HUDEP-2 (cell line): ENCODE results near the gene RPUSD1.

Source experiments
- DNase-seq, 76 experiments: peaks; one replicate each; lab custom pipeline; 2025; ENCODE audit not compliant: unreplicated experiment in 76 of 76; lab: John Stamatoyannopoulos, UW

The RPUSD1 gene

DNA sequence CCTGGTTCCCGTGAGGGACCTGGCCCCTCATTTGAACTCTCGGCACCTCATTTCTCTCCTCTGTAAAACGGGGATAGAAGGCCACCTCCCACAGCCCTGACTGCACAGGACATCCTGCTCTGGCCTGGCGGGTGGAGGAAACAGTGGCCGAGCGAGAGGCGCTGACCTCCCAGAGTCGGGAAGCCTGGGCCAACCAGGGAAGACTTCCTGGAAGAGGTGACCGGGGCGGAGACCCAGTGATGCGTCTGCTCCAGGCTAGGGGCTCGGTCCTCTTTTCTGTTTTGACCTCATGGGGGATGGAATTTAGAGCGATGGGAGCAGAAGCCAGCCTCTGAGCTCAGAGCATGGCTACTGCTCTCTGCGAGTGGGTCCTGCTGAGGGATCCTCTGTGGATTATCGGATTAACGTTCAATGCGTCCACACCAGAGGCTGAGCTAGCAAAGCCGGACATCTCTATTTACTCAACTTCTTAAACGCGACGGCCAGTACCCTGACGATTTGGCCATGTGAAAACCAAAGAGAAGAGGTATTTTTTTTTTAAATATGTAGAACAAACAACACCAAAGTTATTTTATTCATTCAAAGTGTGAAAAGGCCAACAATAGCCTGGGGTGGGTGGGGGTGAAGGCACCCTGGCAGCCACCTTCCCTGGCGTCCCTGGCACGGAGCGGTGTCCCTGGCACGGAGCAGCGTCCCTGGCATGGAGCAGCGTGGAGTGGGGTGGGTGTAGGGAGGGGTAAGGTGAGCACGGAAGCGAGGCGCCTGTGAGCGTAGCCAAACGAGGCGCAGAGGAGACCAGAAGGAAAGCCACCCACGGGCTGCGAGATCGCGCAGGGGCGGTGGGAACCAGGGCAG lies 36.8 kb downstream of the RPUSD1 start:
- no peak for DNase-seq

DNA sequence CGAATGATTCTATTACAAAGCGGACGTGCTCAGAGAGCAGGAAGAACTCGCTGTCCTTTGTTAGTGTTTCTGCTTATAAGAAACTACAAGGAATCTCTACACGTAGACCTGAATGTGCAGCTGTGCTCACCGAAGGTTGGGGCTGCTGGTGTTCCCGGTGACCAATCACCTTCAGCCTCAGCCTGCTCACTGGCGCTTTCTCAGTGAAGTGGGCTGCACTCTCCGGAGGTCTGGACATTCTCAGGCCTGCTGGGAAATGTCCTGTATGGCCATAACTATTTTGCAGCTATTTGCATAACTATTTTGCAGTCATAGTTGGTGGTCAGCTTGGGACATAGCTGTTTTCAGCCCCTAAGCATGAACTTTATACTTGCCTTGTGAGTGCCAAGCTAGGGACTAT lies 37.7 kb downstream of the RPUSD1 start:
- DNase-seq = no peak

DNA sequence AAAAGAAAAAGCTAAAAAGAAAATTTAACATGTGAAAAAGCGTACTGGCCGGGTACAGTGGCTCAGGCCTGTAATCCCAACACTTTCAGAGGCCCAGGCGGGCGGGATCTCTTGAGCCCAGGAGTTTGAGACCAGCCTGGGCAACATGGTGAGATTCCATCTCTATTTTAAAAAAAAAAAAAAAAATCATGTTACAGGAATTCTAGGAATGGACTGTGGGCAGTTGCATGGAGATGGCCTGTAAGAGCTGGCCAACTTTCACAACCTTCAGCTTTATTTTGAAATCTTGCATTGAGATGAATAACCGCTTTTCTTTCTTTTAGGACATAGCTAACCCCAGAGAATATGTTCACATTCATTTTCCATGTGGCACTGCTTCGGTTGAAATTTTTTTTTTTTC lies 39.2 kb downstream of the RPUSD1 start:
- DNase-seq = no peak

DNA sequence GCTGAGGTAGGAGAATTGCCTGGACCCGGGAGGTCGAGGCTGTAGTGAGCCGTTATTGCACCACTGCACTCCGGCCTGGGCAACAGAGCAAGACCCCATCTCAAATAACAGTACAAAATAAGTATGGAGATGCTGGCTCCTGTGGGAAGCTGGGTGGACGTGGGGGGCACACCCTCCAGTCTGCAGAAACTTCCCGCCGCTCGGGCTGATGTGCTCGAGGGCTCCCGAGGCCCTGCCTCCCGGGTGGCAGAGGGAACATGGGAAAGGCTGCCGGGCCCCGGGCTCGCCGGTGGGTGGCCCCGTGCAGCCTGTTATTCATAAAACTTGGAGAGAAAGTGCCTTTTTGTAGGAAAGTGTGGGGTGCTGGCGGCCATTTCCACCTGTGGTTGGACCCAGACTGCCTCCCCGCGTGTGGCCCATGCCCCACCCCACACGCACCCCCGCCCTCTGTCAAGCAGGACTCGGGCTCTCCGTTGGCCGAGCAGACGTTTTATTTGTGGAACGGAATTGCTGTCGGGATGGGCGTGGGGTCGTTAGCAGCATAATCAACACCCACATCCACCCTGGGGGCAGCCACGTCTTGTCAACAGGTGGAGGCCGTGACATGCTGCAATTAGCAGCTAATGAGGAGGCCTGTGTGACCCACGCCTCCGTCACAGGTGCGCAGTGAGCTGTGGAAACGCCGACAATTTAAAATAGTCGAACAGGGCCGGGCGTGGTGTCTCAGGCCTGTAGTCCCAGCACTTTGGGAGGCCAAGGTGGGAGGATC lies 40.0 kb downstream of the RPUSD1 start:
- no peak for DNase-seq

DNA sequence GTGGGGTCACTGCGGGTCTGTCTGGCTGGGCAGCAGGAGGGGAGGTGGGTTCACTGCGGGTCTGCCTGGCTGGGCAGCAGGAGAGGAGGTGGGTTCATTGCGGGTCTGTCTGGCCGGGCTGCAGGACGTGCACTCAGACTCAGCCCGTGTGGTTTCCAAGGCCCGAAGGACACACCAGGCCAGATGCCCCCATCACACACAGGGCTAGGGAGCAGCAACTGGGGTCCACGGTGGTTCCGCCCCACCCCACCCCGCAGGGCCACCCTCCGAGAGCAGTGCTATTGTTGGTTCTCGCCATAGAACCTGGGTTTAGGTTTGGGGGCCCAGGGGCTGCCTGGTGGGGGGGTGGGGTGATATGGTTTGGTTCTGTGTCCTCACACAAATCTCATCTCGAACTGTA lies 41.5 kb downstream of the RPUSD1 start:
- DNase-seq = no peak

DNA sequence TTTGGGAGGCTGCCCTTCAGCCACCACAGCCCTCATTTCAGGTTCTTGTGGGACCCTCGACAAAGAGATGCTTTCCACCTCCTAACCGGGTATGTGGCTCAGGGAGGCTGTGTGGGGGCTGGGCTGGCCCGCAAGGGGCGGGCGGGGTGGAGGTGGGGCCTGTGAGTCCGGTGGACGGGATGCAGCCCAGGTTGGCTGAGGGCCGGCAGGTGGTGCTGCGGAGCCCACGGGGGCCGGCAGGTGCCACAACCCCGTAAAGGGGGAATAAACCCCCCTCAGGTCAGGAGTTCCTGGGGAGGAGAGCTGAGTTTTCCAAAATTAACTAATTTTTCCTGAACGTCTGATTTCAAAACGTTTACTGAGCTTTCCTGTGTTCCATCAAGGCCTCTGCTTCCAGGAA lies 42.4 kb downstream of the RPUSD1 start:
- DNase-seq = peak in 3 of 76 experiments; percentile 5 to 19 (median 6)

DNA sequence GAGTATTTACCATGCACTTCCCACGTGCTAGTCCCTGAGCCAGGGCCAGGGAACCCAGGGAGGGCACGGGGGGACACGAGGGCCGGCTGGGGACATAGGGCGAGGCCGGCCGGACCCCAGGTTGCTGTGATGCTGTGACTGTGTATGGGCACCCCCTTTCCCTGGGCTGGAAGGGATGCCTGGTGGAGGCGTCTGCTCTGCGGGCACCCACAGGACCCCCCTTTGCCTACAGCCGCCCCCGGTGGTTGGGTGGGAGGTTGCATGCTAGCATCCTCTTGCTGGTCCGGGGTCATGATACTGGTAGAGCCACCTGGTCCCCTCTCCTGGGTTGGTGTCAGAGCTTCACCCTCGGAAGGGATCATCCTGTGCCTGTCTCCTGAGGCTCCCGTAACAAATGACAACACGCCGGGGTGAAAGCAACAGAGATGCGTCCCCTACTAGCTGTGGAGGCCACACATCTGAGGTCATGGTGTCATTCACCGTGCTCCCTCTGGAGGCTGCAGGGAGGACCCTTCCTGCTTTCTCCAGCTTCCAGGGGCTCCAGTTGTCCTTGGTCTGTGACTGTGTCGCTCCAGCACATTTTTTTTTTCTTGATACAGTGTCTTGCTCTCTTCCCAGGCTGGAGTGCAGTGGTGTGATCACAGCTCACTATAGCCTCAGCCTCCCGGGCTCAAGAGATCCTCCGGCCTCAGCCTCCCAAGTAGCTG lies 44.2 kb downstream of the RPUSD1 start:
- DNase-seq = no peak

DNA sequence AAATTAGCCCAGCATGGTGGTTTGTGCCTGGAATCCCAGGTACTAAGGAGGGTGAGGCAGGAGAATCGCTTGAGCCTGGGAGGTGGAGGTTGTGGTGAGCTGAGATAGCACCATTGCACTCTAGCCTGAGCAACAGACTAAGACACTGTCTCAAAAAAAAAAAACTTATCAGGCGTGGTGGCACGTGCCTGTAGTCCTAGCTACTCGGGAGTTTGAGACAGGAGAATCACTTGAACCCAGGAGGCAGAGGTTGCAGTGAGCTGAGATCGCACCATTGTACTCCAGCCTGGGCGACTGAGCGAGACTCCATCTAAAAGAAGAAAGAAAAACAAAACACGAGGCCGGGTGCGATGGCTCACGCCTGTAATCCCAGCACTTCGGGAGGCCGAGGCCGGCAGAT lies 45.3 kb downstream of the RPUSD1 start:
- peak in 5 of 76 experiments; percentile 8 to 20 (median 18) for DNase-seq

DNA sequence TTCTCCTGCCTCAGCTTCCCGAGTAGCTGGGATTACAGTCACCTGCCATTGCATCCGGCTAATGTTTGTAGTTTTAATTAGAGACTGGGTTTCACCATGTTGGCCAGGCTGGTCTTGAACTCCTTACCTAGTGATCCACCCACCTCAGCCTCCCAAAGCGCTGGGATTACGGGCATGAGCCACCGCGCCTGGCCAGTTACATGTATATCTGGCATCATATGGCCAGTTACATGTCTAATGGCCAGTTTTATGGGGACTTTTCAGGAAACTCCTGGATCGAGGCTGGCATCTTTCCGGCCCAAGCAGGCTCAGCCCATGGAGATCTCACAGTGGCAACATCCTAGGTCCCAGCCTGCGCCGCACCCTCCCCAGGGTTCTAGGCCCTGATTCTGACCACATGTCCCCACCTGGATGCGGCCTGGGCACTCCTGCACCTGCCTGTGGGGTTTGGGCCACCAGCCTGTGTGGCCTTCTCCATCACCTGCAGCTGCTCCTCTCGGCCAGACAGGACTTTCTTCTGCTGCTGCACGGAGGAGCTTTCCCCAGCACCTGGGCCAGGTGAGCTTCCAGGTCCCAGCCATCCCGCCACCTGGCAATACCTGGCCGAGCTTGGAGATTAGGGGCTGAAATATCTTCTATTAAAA lies 46.1 kb downstream of the RPUSD1 start:
- DNase-seq = no peak

DNA sequence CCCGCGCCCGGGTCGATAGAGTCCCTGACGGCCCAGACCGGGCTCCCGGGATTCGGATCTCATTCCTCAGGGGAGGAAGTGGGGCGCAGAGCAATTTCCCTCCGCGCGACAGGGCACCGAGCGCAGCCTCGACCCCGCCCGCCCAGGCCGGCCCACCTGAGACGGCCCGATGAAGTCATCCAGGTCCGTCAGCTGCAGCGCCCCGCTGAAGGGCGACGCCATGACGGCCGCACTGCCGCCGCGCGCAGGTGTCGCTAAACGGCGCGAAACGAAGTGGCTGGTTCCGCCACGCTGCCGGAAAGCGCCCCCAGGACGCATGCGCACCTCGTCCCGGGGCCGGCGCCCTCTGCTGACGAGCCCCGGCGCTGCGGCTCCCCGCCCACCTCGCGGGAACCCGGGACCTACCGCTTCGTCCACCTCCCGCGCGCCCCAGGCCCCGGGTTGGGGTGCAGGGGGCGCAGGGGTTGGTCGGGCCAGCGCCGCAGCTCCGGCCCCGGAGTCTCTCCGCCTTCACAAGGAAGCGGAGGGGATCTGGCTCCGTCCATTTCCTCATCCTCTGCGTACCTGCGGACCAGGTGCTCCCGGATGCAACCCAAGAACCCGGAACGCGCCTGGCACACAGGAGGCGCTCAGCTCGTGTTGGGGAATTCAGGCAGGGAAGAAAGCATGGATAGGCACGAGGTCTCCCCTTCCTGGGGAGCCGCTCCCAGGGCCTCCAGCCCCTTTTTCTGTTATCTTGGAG lies 47.2 kb downstream of the RPUSD1 start, which contains the start of gene CIAO3:
Gene CIAO3, minus strand, starts transcription at position 234 of the 742 bp plus-strand sequence. Its CDS starts 12 bp downstream, at position 222.
- DNase-seq = peak in 73 of 76 experiments; percentile 20 to 91 (median 79)

DNA sequence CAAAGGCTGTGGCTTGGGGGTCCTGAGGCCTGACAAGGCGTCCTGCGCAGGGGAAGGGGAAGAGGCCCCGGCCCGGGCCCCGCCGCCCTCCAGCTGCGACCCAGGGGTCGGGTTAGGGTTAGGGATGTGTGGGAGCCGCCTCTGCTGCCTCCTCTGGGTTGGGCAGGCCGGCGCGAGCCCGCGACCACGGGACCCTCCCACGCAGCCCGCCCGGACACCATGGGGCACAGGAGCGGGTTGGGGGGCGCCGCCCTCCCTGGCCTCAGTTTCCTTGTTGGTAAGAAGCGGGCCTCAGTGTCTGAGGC lies 47.8 kb downstream of the RPUSD1 start:
- peak in 1 of 76 experiments; percentile 39 for DNase-seq

DNA sequence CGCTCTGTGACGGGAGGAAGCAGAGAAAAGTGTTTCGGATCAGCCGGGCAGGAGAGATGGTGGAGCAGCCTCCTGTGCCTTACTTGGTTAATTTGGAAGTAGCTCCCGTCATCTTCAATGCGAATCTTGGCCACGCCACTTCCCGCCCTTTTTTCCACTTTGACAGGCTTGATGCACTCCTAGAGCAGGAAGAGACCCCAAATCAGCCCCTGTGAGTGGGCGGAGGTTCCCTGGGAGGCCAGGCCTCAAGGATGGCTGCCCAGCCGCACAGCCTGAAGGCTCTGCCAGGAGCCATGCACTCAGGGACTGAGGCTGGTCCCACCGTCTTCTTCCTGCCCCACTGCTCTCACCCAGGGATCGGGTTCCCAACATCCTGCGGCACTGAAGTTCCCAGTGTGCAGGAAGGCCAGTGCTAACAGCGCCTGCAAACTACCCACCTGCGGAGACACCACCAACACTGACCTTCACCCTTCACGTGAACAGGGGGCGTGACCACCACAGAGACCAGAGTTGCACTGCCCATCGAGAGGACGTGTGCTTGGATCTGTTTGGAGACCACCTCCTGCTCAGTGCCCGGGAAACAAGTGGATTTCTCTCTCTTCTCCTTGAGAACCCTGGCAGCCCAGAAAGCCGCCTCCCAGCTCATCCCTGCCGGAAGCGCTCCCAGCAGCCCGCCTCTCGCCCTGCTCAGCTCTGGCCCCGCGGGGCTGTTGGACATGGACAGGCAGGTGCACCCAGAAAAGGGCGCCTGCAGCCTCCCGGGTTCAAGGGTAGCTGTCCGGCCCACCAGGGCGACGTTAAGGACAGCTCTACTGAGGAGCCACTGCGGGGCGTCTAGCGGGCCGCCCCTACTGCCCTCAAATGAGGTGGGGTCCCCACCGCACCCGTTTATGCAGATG lies 48.4 kb downstream of the RPUSD1 start:
- DNase-seq = no peak

DNA sequence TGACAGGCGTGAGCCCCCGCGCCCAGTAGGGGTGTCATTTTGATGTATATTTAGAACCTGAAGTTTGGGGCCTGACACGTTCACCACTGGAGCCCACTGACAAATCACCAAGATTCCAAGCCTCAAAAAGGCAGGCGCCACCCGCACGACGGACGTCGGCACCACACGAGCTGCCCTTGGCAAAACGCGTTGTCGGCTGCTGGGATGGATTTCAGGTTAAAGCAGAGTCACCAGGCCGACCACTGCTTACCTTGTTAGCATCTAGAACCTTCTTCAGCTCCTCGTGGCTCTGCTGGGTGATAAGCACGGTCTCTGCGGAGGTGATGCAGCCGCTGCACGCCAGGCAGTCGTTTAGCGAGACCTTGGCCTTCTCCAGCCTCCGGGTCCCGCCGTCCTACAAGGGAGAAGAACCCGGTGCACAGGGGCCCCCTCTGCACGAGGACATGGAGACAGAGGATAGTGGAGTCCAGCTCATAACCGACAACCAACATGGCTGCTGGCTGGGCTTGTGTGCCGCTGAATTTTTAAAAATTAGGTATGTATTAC lies 51.2 kb downstream of the RPUSD1 start:
- no peak for DNase-seq

DNA sequence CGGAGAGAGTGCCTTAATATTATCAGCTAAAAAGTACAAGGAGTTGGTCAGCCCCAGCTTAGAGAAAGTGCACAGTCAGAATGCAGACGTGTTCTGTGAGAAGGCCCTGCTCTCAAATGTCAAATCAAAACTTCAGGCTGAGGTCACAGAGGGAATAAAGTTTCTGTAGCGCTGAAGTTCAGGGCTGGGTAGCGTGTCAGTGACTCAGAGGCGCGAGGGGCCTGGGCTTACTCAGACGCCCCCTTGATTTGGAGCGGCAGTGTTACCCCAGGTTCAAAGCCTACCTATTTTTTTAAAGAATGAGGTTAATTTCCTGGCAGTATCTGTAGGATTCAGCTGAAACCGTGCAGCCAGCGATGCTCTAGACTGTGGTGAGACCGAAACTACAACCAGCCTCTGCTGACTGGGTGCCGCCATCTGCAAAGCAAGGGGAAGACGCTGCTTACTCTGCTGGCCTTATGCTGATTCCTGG lies 52.2 kb downstream of the RPUSD1 start:
- DNase-seq = no peak

DNA sequence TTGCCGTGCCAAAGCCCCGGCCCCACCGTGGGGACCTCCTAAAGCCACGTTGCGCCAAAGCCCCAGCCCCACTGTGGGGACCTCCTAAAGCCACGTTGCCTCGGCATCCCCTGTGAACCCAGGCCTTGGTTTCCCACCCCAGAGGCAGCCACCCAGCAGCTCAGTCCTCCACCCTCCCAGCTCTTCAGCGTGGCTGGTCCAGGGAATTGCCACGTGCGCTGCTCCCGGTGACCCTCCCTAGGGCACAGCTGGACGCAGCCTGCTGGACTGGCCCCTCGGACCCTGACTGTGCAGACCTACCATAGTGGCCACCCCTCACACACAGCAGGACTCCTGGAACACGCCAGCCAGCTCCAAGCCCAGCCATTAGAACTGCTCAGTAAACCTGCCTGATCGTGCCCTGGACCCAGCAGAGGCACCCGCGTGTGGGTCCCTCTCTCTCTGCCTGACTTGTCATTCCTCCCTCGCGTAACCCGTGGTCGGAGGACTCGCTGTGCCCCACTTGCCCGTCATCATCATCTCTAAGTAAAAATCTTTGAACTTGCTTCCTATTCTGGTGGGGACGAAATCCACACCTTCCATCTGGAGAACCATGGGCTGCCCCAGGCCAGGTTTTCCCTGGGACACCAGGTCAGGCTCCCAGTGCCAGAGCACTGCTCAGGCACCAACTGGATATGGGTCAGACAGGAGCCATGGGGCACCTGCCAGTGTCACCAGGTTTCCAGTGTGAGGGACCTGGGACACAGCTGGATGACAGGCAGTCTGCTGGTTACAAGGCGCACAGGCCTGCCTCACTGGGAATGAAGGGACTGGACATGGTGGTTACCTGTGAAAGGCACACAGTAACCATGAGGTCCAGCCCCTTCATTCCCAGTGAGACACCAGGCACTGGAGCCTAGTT lies 53.0 kb downstream of the RPUSD1 start:
- no peak for DNase-seq
